ENCODE measurements around the gene PPME1.

Gene PPME1

DNA sequence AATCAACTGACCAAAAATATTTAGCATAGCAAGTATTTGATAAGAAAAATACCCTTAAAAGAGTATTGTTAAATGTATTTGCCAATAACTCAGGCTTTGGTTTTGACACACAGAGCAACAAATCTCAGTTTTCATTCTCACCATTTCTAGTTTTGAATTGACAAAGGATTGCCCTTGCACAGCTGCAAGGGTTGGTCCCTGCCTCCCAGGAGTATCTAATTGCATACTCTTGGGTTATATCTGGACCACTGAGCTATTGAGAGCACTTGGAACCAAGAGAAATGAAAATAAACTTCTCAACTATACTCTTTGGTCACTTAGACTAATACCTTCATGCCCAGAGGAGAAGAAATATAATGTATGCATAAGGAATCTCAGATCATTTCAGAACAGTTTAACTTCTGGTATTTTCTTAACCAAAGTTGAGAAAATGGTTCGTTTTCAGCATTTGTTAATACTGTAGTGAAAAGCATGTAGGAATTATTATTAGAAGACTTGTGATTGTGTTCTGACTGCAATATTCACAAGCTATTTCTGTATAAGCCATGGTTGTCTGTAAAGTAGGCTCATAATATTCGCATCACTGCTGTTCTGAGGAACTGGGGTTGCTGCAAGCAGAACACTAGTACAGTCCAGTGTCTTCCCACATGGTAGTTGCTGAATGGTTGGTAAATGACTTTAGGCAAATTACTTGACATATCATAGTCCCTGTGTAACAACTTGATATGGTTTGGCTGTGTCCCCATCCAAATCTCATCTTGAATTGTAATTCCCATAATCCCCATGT lies 8.2 kb upstream of the PPME1 start:
- DNase-seq, result no peak

DNA sequence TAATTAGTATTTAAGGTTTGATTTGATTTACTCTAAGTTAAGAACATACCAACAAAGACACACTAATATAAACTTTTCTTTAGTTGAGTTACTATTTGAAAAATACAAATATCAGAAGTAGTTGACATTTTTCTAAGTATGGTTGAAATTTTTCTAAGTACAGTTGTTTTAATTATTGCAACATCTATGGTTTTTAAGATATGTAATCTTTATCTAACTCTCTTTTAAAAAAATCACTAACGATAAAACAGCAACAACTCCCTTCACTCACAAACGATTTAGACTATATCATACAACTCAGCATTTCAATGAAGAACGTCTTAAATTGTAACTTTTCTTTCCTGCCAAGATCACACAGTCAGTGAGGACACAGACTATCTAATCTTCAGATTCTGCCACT lies 2.3 kb upstream of the PPME1 start:
- DNase-seq, result no peak

DNA sequence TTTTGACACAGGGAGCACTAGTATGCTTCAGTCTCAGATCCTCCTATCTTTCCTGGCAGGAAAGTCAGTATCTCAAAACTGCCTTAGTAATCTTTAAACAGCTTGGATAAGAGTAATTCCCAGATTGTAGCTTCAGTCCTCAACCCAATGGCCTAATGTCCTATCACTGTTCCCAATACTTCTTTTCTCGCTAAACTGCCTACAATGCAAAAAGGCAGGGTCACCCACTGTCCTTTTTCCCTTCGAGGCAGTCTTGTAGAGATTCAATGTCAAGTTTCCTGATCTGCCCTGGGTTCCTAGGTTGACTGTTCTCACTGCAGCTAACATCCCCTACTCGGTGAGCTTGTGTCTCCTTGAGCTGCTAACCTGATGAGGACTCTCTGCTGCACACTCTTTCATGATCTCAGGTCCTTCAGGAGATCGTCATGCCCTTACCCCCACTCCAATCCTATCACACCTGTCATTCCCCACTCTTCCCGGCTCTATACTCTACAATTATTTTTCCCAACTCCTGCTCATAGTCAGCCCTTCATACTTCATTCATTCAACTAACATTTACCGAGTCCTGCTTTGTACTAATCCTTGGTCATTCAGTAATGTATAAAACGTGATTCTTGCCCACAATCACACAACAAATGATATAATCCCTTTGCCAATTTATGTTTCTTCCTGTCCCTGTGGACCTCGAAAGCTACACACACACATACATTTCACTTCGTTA lies 1.2 kb upstream of the PPME1 start:
- no peak for DNase-seq

DNA sequence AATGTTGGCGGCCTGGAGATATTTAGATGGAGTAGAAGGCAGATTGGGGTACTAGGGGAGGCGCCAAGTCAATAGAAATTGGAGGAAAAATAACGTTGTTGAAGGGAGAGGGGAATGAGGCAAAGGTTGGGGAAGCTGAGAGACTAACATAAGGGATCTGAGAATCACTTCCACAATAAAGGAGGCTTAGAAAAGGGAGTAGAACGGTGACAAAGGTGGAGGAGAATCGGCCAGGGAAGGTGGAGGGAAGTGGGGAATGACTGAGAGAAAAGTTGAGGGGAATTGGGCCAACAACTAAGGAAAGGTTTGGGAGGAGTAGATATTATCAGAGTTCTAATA lies 510 bp downstream of the PPME1 start:
- DNase-seq, result no peak

DNA sequence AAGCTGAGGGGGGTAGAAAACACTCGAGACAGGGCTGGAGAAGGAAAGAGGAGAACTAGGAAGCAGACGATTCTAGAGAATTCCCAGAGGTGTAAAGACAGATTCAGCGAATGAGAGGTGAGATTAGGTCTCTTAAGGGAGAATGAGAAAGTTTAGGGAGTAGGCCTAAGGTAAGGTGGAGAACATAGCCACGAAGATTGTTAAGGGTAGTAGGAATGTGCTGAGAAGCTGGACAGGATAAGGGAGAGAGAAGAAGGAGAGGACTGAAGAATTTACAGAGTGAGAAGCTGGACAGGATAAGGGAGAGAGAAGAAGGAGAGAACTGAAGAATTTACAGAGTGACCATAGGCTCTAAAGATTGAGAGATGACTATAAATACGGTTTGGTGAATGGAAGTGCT lies 908 bp downstream of the PPME1 start:
- no peak for DNase-seq

DNA sequence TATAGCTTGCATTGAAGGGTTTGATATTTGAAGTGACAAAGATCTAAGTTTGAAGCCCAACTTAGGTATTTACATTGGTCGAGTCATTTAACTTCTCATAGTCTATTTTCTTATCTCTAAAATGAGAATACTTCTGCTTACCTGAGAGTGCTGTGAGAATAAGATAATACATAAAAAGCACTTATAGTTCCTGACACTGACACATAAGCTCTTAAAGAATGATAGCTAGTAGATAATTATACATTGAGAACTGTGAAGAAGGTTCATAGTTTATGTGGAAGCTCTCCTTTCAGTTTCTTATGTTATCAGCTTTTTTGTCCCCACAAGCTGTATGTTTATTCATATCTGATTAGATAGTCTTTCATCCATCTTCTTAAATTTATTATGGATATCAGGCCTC lies 4.8 kb downstream of the PPME1 start:
- no peak for DNase-seq

DNA sequence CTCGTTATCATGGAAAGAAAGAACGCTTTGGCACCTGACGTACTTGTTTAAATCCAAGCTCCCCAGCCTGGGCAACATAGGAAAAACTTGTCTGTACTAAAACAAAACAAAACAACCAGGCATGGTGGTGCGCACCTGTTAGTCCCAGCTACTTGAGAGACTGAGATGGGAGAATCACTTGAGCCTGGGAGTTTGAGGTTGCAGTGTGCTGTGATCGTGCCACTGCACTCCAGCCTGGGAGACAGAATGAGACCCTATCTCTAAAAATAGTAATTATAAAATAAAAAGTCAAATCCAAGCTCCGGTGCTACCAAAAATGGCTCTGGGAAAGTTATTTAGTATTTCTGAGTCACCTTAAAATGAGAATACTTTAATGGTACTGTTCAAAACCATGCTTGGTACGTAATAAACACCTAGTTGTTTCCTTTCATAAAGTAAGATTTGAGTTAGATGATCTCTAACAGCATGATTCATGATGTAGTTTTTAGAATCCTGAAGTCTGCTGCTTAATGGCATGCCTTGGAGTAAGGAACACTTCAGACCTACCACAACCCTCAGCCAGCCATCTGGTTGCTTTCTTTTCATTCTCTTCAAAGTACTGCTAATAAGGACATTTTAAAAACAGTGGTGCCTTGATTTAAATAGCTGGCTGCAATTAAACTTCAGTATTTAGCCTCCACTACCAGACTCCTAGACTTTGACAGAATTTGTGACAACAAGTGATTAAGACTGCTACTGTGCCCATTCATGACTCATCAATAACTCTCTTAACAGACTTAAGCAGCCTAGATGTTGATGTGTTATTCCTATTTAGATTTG lies 8.4 kb downstream of the PPME1 start:
- DNase-seq, result no peak

DNA sequence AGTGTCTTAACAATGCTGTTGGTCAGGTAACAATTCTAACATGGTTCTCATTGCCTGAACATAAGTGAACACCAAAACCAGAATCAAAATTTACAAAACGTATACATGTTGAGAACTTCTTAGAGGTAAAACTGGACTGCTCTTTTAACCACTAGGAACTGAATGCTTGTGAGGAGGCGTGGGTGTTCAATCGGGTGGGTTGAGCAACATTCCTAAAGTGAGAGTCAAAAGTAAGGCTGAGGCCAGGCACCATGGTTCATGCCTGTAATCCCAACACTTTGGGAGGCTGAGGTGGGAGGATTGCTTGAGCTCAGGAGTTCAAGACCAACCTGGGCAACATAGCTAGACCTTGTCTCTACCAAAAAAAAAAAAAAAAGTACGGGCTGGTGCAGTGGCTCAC lies 11.5 kb downstream of the PPME1 start:
- no peak for DNase-seq

DNA sequence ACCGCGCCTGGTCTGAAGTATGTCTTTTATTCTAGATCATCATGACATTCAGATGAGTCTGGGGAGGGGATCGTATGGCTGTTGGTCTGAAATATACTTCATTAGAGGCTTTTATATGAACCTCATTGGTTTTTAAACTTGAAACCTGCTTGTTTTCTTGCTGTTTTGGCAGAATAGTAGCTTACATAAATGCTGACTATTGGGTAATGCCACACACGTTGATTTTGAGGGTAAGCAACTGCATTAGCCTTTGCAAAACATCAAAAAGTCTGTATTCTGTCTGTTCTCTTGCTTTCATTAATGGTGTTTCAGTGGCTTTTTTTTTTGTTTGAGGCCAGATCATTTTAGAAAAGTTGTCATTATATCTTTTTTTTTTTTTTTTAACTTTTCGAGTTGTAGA lies 14.2 kb downstream of the PPME1 start:
- no peak for DNase-seq

DNA sequence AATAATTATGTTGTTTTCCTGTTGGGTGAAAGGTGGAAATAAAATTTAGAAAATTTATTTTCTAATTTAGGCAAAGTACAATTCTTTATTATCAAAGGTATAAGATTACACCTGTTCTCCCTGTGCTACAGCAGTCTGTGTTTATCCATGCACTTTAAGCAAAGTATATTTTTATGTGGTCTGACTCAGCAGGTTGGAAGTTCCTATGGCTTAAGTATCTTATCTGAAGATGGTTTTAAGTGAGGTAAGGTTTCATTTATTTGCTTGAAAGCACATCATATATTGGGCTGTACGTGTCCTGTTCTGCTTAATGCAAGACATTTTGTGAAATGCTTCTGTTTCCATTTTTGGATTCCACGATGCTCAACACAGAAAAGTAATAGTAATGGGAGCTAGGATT lies 14.6 kb downstream of the PPME1 start:
- DNase-seq, result no peak

DNA sequence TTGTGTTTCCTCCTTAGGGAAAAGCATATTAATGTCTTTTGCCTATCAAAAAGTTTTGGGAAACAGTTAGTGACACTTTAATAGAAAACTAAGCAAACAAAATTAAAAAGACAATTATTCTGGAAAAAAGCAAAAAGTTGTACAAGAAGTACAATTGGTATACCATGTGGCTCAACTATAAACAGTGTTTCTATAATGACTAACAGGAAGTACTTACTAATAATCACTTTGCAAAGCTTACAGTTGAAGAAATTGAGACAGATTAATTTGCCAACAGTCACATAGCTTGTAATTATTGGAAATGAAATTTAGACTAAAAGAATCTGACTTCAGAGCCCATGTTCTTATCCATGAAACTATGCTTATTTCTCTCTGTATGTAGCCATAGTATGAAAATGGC lies 24.7 kb downstream of the PPME1 start:
- no peak for DNase-seq

DNA sequence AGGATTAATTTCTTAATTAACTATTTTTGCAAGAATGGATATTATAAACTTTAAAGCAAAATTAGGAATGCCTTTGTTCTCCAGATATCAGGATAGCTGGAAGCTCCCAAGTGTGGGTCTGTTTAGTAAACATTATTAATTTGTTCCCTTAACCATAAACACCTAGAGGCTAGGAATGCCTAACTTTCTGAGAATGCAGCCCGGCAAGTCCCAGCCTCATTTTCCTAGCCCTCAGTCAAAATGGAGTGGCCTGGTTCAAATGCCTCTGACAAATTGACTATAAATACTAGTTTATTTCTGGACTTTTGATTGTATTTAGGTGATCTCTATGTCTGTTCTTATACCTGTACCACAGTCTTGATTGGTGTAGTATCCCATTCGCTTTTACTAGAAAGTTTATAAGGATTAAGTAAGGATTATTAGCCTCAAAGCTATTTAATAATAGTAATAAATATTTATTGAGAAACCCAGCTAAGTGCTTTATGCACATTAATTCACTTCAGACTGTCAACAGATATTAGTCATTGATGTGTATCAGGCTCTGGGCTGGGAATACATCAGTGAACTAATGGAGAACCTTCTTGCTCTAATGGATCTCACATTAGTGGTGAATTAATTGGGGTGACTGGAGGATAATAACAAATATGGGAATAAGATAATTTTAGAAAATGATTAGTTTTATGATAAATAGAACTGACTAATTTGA lies 25.8 kb downstream of the PPME1 start:
- no peak for DNase-seq

DNA sequence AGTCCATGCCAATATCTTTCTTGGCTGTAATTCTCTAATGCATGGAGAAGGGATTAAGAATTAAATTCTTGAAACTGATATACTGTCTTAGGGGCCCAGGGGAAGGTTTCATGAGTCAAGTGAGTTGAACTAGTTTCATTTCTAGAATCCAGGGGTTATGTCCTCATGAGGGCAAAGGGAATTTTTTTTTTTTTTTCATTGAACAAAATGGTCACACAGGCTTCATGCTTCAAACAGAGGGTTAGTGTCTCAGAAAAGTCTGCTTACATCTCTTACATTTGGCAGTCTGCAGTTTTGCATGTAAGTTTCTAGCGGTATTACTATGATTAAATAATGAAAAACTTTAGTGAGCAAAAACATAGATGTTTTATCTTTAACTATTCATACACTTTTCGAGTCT lies 32.9 kb downstream of the PPME1 start:
- DNase-seq, result no peak

DNA sequence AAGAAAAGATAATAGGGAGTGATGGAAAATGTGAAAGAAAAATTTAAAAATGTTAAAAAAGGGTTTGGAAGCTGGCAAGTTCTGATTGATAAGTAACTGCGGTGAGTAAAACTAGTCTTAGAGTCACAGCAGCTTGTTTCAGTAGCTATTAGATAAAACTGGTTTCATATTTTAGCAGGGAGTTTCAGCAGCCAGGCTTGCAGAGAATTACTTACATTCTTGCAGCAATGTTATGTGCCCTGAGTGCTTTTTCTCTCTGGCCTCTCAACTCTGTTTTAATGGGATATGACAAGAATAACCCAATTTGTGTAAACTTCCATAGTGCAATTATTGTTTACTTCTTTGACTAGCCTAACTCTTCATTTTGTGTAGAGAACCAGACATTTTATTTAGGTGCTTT lies 33.6 kb downstream of the PPME1 start:
- DNase-seq, result no peak

DNA sequence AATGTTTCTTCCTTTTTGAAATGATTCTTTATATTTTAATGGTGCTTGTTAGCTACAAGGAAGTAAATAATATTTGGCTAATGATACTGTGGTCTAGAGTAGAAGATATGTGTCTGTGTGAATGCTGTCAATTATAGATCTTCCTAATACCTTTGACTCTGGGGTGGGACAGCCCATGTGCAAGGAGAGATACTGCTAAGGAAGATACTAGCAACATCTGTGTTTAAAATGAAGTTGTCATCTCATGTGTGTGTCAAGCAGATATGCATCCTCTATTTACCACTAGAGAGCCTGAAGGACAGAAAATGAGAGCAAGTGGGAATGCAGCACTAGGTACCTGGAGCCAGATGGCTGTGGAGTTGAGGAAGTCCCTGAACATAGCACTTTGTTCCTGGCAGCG lies 34.1 kb downstream of the PPME1 start:
- no peak for DNase-seq

DNA sequence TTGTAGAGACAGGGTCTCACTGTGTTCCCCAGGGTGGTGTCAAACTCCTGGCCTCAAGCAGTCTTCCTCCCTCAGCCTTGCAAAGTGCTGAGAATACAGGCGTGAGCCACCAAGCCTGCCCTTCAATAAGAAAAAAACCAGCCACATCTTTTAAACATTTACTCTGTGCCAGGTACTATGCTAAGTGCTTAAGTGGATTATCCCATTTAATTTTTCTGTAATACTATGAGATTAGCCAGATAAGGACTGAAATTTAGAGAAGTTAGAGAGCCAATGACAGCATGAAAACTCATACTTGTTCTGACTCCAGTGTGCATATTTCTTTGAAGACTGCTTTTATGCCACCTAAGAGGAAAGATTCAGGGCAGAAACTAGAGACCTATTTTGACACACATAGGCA lies 35.7 kb downstream of the PPME1 start:
- no peak for DNase-seq

DNA sequence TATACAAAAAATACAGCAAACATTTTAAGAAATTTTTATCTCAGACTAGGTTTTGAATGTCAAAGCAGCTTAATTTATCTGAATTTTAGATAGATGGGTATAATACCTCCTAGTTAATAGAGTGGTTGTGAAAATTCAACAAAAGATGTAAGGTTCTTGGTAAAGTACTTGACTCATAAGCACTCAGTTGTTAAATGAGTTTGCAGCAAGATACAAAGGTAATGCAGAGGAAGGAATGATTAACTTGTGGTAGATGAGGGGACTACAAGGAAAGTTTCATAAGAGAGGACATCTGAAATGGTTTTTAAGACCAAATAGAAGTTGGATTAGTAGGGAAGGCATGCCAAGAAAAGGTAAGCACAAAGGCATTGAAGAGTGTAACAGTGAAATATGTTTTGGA lies 37.4 kb downstream of the PPME1 start:
- DNase-seq, result no peak

DNA sequence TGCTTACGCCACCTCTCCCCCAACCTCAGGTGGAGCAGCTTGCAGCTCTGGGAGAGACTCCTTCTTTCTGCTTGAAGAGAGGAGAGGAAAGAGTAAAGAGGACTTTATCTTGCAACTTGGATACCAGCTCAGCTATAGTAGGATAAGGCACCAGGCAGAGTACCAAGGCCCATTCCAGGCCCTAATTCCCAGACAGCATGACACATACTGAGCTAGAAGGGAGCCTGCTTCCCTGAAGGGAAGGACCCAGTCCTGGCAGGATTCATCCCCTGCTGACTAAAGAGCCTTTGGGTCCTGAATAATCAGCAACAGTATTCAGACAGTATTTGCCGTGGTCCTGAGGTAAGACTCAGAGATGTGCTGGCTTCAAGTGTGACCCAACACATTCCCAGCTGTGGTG lies 41.4 kb downstream of the PPME1 start:
- no peak for DNase-seq

DNA sequence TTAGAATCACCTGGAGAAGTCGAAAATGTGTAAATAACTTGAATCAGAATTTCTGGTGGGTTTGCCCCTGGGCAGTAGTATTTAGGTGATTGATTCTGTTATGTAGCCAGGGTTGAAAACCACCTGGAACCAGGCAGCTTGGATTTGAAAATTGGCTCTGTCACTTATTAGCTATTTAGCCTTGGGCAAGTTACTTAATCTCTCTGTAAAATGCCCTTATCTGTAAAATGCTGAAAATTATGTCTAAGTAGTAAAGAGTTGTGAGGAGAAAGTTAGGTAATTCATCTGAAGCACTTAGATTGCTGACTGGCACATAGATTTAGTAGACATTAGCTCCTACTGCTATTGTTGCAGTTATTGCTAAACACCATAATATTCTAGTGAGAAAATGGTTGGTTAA lies 49.3 kb downstream of the PPME1 start:
- no peak for DNase-seq

DNA sequence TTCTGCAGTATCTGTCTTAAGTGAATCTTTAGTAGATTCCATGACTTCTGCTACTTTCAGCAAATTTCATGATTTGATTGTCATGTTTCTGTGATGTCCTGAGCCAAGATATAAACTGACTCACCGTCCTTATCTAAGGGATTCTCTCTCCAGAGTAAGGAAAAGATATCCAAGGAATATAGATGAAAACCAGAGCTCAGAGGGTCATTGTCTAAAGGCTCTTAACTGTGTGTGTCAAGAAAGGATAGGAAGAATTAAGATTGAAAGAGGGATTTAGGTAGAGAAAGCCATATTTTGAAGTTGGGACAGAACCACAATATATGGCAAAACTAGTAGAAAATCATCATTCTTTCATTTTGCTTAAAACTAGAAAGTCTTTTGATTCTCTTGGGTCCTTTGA lies 50.7 kb downstream of the PPME1 start:
- no peak for DNase-seq

DNA sequence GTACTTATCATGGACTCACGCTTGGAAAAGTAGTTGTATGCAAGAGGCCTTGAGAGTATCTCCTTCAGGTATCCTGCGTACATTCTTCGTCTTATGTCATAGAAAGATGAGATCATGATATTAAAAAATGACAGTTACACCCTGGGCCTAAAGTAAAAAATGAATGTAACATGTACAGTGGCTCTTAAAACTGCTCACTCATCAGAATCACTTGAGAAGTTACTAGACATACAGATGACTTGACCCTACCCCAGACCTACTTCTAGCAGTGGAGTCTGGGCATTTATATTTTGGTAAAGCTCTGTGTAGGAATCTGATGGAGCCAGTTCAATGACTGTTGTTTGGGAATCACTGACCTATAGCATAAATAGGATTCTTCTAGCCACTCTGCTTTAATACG lies 54.5 kb downstream of the PPME1 start:
- DNase-seq, result no peak

DNA sequence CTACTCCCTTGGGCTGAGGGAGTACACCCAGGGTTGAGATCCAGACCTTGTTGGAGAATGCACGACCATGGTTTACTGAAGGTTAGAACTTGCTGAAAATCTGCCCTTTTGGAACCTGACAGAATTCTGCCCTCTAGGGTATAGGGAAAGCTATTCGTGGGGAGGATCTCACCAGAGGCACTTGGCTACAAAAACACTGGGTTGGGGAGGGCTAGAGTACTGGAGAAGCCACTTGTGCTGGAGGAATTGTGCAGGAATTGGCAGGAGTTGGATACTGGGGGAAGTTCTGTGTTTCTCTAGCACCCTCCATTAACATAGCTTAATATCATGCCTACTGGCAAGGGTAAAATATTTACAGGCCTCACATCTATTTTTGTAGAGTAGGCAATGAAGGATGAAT lies 55.8 kb downstream of the PPME1 start:
- DNase-seq, result no peak

DNA sequence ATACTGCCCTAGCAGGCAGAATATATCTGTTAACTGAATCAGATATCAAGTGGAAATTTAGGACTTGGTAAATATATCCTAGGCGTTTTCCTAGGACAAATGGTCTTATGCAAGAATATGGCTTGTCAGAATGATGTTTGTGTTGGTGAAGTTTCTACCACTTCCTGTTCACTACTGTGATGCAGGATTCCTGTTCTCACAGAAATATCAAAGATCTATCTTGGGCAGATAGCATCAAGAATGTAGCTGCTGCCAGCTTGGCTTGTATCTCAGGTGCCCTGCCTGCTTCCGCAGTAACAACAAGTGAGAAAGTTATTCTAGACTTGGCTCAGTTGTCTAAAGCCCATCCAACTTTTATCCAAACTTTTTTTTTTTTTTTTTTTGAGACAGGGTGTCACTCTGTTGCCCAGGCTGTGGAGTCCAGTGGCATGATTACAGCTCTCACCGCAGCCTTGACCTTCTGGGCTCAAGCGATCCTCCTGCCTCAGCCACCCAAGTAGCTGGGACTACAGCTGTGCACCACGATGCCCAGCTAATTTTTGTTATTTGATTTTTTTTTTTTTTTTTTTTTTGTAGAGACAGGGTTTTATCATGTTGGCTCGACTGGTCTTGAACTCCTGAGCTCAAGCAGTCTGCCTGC lies 61.3 kb downstream of the PPME1 start:
- DNase-seq, result no peak
